Gastrocnemius medialis (tissue), 4 donors: ENCODE data around the gene ZFHX3. TPM values are rescaled to one million over a fixed set of nuclear protein-coding genes. Genes with fewer than 3 reads are reported as not detected.
A peak's percentile ranks its signal among the peaks of the same experiment; 100 is the strongest.

ENCODE experiments used
- ATAC-seq, 2 donors: fragments of 150-250 bp; one replicate each; pipeline ENCODE4 v1.9.1; 2016
- DNase-seq, 2 donors: peaks; one replicate each; pipeline ENCODE4 v3.0.0-alpha.2; 2019
- H3K27ac ChIP-seq, 4 donors: fragments of 200-600 bp; sonication (generic); 1 replicate in 1 of 4; 2 replicates in 3 of 4; pipeline ENCODE4 v1.5.1; 2016 to 2018; ENCODE audit warnings: mild to moderate bottlenecking in 2 of 4, moderate library complexity in 1 of 4
- H3K27me3 ChIP-seq, 3 donors: fragments of 200-600 bp; sonication (generic) in 2 of 3; 1 replicate in 1 of 3; 2 replicates in 2 of 3; pipeline versions ENCODE4 v1.5.1 to v1.6.0; 2016 to 2019; ENCODE audit warnings: mild to moderate bottlenecking in 1 of 3, moderate library complexity in 1 of 3
- H3K36me3 ChIP-seq, 2 donors: fragments of 200-600 bp; sonication (generic) in 1 of 2; one replicate each; pipeline ENCODE4 v1.5.1; 2017 to 2018
- H3K4me1 ChIP-seq, 2 donors: fragments of 200-600 bp; sonication (generic) in 1 of 2; one replicate each; pipeline ENCODE4 v1.5.1; 2016 to 2017; ENCODE audit warnings: mild to moderate bottlenecking in 2 of 2
- H3K4me3 ChIP-seq, 4 donors: fragments of 200-600 bp; sonication (generic) in 3 of 4; 1 replicate in 1 of 4; 2 replicates in 3 of 4; pipeline ENCODE4 v1.5.1; 2016 to 2019; ENCODE audit warnings: mild to moderate bottlenecking in 2 of 4
- H3K9me3 ChIP-seq, 3 donors: fragments of 200-600 bp; sonication (generic) in 2 of 3; 1 replicate in 1 of 3; 2 replicates in 2 of 3; pipeline ENCODE4 v1.5.1; 2016 to 2019
- CTCF ChIP-seq, 5 experiments: fragments of 450-650 bp in 3 of 5; fragments of 200-600 bp in 2 of 5; sonication (generic) in 2 of 5; IDR thresholded peaks in 4 of 5; conservative IDR thresholded peaks in 1 of 5; 1 replicate in 4 of 5; 2 replicates in 1 of 5; pipeline ENCODE4 v1.5.1; 2016 to 2019; ENCODE audit warnings: antibody characterized with exemption in 5 of 5, mild to moderate bottlenecking in 3 of 5, moderate library complexity in 3 of 5
- POLR2A ChIP-seq, 2 donors: fragments of 450-650 bp; IDR thresholded peaks; one replicate each; pipeline ENCODE4 v1.6.1; 2017; ENCODE audit warnings: antibody characterized with exemption in 2 of 2, mild to moderate bottlenecking in 2 of 2, moderate library complexity in 2 of 2
- in situ Hi-C, 4 donors: fragments of 200-750 bp; cut with MboI; loops; one replicate each; pipeline versions ENCODE4 v1.15.0 to v1.8.0; 2017; ENCODE audit warnings: low sequenced_read_pairs in 4 of 4
- intact Hi-C: fragments of 100-400 bp; cut with DNase I; formaldehyde crosslinking; loops from one replicate; pipeline ENCODE4 v1.15.1; 2023; ENCODE audit warnings: low total_unique reads
- total RNA-seq, 4 donors: library from RNA; depleted of rRNA; stranded (reverse); fragments of >200 nt; gene quantifications; one replicate each; pipeline versions ENCODE4 v1.1.0 to v1.2.3, GENCODE V29; 2016

Gene ZFHX3
- total RNA-seq, 4 donors from 2014 or later = 14.0 to 28.5 (median 27.3) TPM

- H3K9me3 ChIP-seq = no peaks in the 10 kb centered on the region
- DNase-seq = no peak
- intact Hi-C loops (no loop called here), in situ Hi-C loops (loop anchor here in 2 of 4 donors (25.0 kb wide), 1 partner anchor 230 kb away; no protein-coding TSS in a partner anchor)
- H3K4me3 ChIP-seq = no peak overlapping the region
- H3K36me3 ChIP-seq = no peaks in the 10 kb centered on the region
- no peak for TF ChIP-seq CTCF (IDR thresholded peaks at IDR 0.05 in 4 of 5, conservative IDR thresholded peaks at IDR 0.05 in 1 of 5)
- peaks cover 53 to 63% of the 10 kb centered on the region in 2 donors for H3K4me1 ChIP-seq
- H3K27ac ChIP-seq = peak overlapping the region; percentile 89 to 99 (median 95)
- H3K27me3 ChIP-seq = peaks cover 0 to 20% (median 5%) of the 10 kb centered on the region in 3 donors
- no peak for ATAC-seq
Measured at GRCh38 chr16:73066927-73067670, 19.2 kb upstream of the ZFHX3 start.

- Histone ChIP-seq H3K4me1 (peaks cover 53 to 61% of the 10 kb centered on the region in 2 donors), H3K27ac (peak overlapping the region; percentile 89 to 99 (median 95)), H3K36me3 (no peaks in the 10 kb centered on the region), H3K9me3 (no peaks in the 10 kb centered on the region), H3K4me3 (peak overlapping the region; percentile 40 to 44 (median 42)), H3K27me3 (peaks cover 0 to 25% (median 5%) of the 10 kb centered on the region in 3 donors)
- in situ Hi-C loops = loop anchor here in 2 of 4 donors (25.0 kb wide), 1 partner anchor 229 kb away; no protein-coding TSS in a partner anchor
- DNase-seq = no peak
- intact Hi-C loops = no loop called here
- TF ChIP-seq POLR2A (IDR thresholded peaks at IDR 0.05) = no peak
- TF ChIP-seq CTCF (IDR thresholded peaks at IDR 0.05 in 4 of 5, conservative IDR thresholded peaks at IDR 0.05 in 1 of 5) = no peak
- ATAC-seq = no peak
Measured at GRCh38 chr16:73066331-73066926, 18.5 kb upstream of the ZFHX3 start.

- H3K4me3 ChIP-seq = peak overlapping the region; percentile 40 to 44 (median 42)
- DNase-seq = peak in 1 of 2 donors; percentile 66
- intact Hi-C loops = no loop called here
Measured at GRCh38 chr16:73065632-73066330, 17.9 kb upstream of the ZFHX3 start.

More at GRCh38 chr16:73065632-73066330, 17.9 kb upstream of the ZFHX3 start:
- peaks cover 55 to 61% of the 10 kb centered on the region in 2 donors for H3K4me1 ChIP-seq
- H3K27me3 ChIP-seq = peaks cover 0 to 25% (median 5%) of the 10 kb centered on the region in 3 donors
- in situ Hi-C loops = loop anchor here in 2 of 4 donors (25.0 kb wide), 1 partner anchor 228 kb away; no protein-coding TSS in a partner anchor
- no peaks in the 10 kb centered on the region for H3K36me3 ChIP-seq
- TF ChIP-seq POLR2A (IDR thresholded peaks at IDR 0.05) (peak in 1 of 2 donors; percentile 30), CTCF (IDR thresholded peaks at IDR 0.05 in 4 of 5, conservative IDR thresholded peaks at IDR 0.05 in 1 of 5) (no peak)
- ATAC-seq = no peak
- peak overlapping the region; percentile 89 to 99 (median 95) for H3K27ac ChIP-seq
- no peaks in the 10 kb centered on the region for H3K9me3 ChIP-seq
